CD4-positive, alpha-beta T cell (primary cell): Measurements from ENCODE around the gene CTSD. TPM values are rescaled to one million over a fixed set of nuclear protein-coding genes. Genes with fewer than 3 reads are reported as not detected.

Experiments
- ATAC-seq: fragments of 200-7000 bp; cut with Tn5 transposase; one replicate; pipeline ENCODE4 v1.10.0; 2022; ENCODE audit warnings: mild to moderate bottlenecking; ENCODE audit not compliant: poor library complexity
- CTCF ChIA-PET: fragments of 350-600 bp; sonication (Branson Sonifier 250); formaldehyde crosslinking; loops from one replicate; lab custom pipeline; 2021; ENCODE audit warnings: antibody characterized with exemption, inconsistent platforms; lab: Charles Lee
- POLR2A ChIA-PET: fragments of 350-600 bp; sonication (Branson Sonifier 250); formaldehyde crosslinking; loops from one replicate; lab custom pipeline; 2021; ENCODE audit warnings: antibody characterized with exemption, inconsistent platforms; lab: Charles Lee
- DNase-seq, 14 experiments: peaks; one replicate each; pipeline ENCODE4 v3.0.0-alpha.2; 2013 to 2020; ENCODE audit warnings: mixed read lengths in 2 of 14
- H3K27ac ChIP-seq, 2 donors: one replicate each; pipeline versions ENCODE4 v1.5.1 to v1.7.0; 2013; ENCODE audit warnings: low read length in 2 of 2, low read depth in 1 of 2, mild to moderate bottlenecking in 1 of 2
- H3K27me3 ChIP-seq, 2 experiments: 1 replicate in 1 of 2; 2 replicates in 1 of 2; pipeline versions ENCODE4 v1.6.1 to v1.7.0; 2013; ENCODE audit warnings: low read length in 2 of 2, control low read depth in 1 of 2, mild to moderate bottlenecking in 1 of 2, moderate library complexity in 1 of 2; ENCODE audit not compliant: insufficient read depth in 2 of 2, control insufficient read depth in 1 of 2
- H3K36me3 ChIP-seq: one replicate; pipeline ENCODE4 v1.6.1; 2013; ENCODE audit warnings: low read length, control low read depth; ENCODE audit not compliant: insufficient read depth
- H3K4me1 ChIP-seq: one replicate; pipeline ENCODE4 v1.6.1; 2013; ENCODE audit warnings: low read length, control low read depth; ENCODE audit not compliant: insufficient read depth
- H3K4me3 ChIP-seq: one replicate; pipeline ENCODE4 v1.5.1; 2013; ENCODE audit warnings: mild to moderate bottlenecking, low read length, moderate library complexity
- H3K9me3 ChIP-seq, 2 experiments: 1 replicate in 1 of 2; 2 replicates in 1 of 2; pipeline versions ENCODE4 v1.6.1 to v1.7.0; 2013; ENCODE audit warnings: low read length in 2 of 2, mild to moderate bottlenecking in 2 of 2, control low read depth in 1 of 2, moderate library complexity in 1 of 2; ENCODE audit not compliant: control insufficient read depth in 1 of 2, insufficient read depth in 1 of 2
- H3K27ac Mint-ChIP-seq: one replicate; pipeline ENCODE4 v1.8.0; 2020; ENCODE audit warnings: mixed read lengths
- H3K27me3 Mint-ChIP-seq: one replicate; pipeline ENCODE4 v1.8.0; 2021; ENCODE audit warnings: mixed read lengths
- H3K36me3 Mint-ChIP-seq: one replicate; pipeline ENCODE4 v1.8.0; 2021; ENCODE audit warnings: low read depth, mixed read lengths
- H3K4me1 Mint-ChIP-seq: one replicate; pipeline ENCODE4 v1.8.0; 2021; ENCODE audit warnings: low read depth, mixed read lengths
- H3K4me3 Mint-ChIP-seq: one replicate; pipeline ENCODE4 v1.8.0; 2020; ENCODE audit warnings: mild to moderate bottlenecking, mixed read lengths
- H3K9me3 Mint-ChIP-seq: one replicate; pipeline ENCODE4 v1.8.0; 2020; ENCODE audit warnings: mixed read lengths
- CTCF ChIP-seq: fragments of 200-600 bp; IDR thresholded peaks from one replicate; pipeline ENCODE4 v1.8.0; 2022; ENCODE audit warnings: antibody characterized with exemption, mild to moderate bottlenecking
- intact Hi-C, 2 experiments: fragments of 100-400 bp; cut with DNase I in 1 of 2; cut with micrococcal nuclease in 1 of 2; formaldehyde crosslinking; loops; one replicate each; pipeline versions ENCODE4 v1.15.1 to v1.9.0; 2023 to 2025; cut with DNase I, micrococcal nuclease
- total RNA-seq, 174 experiments: library from RNA in 2 of 174; stranded (reverse) in 2 of 174; gene quantifications; one replicate each; pipeline ENCODE4 v1.2.3 and lab custom pipeline; 2021 to 2026

CTSD gene
- total RNA-seq, 2 experiments from 2014 or later, result 63.3 to 71.3 TPM

GRCh38 chr11:1705126-1706052 lies 58.3 kb downstream of the CTSD start:
- Histone ChIP-seq H3K4me3 (no peak overlapping the region), H3K4me1 (peaks cover 11% of the 10 kb centered on the region), H3K9me3 (peaks cover 10 to 15% of the 10 kb centered on the region in 2 experiments), H3K27ac (no peak overlapping the region), H3K27me3 (peaks cover 0 to 3% of the 10 kb centered on the region in 2 experiments), H3K36me3 (no peaks in the 10 kb centered on the region)
- ChIA-PET POLR2A (no interaction called here), CTCF (no interaction called here)
- intact Hi-C loops, result no loop called here
- Mint-ChIP-seq H3K27me3 (no peaks in the 10 kb centered on the region), H3K4me1 (peaks cover 33% of the 10 kb centered on the region), H3K27ac (no peak overlapping the region), H3K36me3 (peaks cover 10% of the 10 kb centered on the region), H3K4me3 (no peak overlapping the region), H3K9me3 (peaks cover 6% of the 10 kb centered on the region)
- DNase-seq (no peak), ATAC-seq (no peak)
- TF ChIP-seq CTCF, result no peak

- no peak overlapping the region for H3K27ac ChIP-seq
- TF ChIP-seq CTCF, result no peak
- H3K4me1 Mint-ChIP-seq, result peaks cover 34% of the 10 kb centered on the region
- peaks cover 11% of the 10 kb centered on the region for H3K4me1 ChIP-seq
- no peak for ATAC-seq
- intact Hi-C loops, result no loop called here
- peaks cover 6% of the 10 kb centered on the region for H3K9me3 Mint-ChIP-seq
- DNase-seq, result no peak
- ChIA-PET CTCF (no interaction called here), POLR2A (no interaction called here)
- no peaks in the 10 kb centered on the region for H3K27me3 Mint-ChIP-seq
- H3K27ac Mint-ChIP-seq, result no peak overlapping the region
- H3K4me3 ChIP-seq, result no peak overlapping the region
- peaks cover 0 to 3% of the 10 kb centered on the region in 2 experiments for H3K27me3 ChIP-seq
- peaks cover 10% of the 10 kb centered on the region for H3K36me3 Mint-ChIP-seq
- peaks cover 10 to 15% of the 10 kb centered on the region in 2 experiments for H3K9me3 ChIP-seq
- H3K4me3 Mint-ChIP-seq, result no peak overlapping the region
- H3K36me3 ChIP-seq, result no peaks in the 10 kb centered on the region
Measured at GRCh38 chr11:1703146-1703545, 60.6 kb downstream of the CTSD start.

Other genes with a start within 250 kb of the CTSD start
- gene DUSP8, start 191.7 kb downstream of the CTSD start, total RNA-seq, result 10 to 100 TPM; 83.9 to 91.2 TPM
- gene KRTAP5-1, start 178.6 kb downstream of the CTSD start, total RNA-seq, result not detected
- not detected for gene KRTAP5-2, start 165.6 kb downstream of the CTSD start, total RNA-seq
- not detected for gene KRTAP5-3, start 155.5 kb downstream of the CTSD start, total RNA-seq
- not detected for gene KRTAP5-4, start 141.8 kb downstream of the CTSD start, total RNA-seq
- gene KRTAP5-5, start 134.2 kb downstream of the CTSD start, total RNA-seq, result not detected
- not detected for gene KRTAP5-6, start 66.7 kb downstream of the CTSD start, total RNA-seq
- 1 to 10 TPM; 1.7 TPM for gene IFITM10, start 13.3 kb downstream of the CTSD start, total RNA-seq
- not detected for gene SYT8, start 71.1 kb upstream of the CTSD start, total RNA-seq
- under 1 TPM in 1 of 2 experiments, not detected in 1; 0.50 TPM for gene TNNI2, start 75.1 kb upstream of the CTSD start, total RNA-seq
- gene LSP1, start 89.2 kb upstream of the CTSD start, total RNA-seq, result 100 to 1,000 TPM; 228 to 232 TPM
- gene PRR33, start 128.0 kb upstream of the CTSD start, total RNA-seq, result not detected
- gene TNNT3, start 155.8 kb upstream of the CTSD start, total RNA-seq, result 10 to 100 TPM; 19.1 to 21.9 TPM
- gene MRPL23, start 183.4 kb upstream of the CTSD start, total RNA-seq, result 10 to 100 TPM; 31.1 to 38.3 TPM
- gene H19, start 233.9 kb upstream of the CTSD start, total RNA-seq, result not detected